SK-N-MC (cell line): ENCODE data around the gene PTPRN2.

Experiments
- EZH2 ChIP-seq: fragments of 200-600 bp; sonication (generic); IDR thresholded peaks from one replicate; pipeline ENCODE4 v1.6.1; 2017; ENCODE audit warnings: antibody characterized with exemption
- FOXP2 ChIP-seq: optimal IDR thresholded peaks from 2 replicates; pipeline ENCODE3; 2011; ENCODE audit warnings: mild to moderate bottlenecking, moderate library complexity; ENCODE audit not compliant: insufficient read depth; ENCODE audit errors: extremely low read length, control extremely low read depth
- POLR2AphosphoS5 ChIP-seq: IDR thresholded peaks from 2 replicates; pipeline ENCODE4 v1.6.1; 2012; ENCODE audit warnings: mild to moderate bottlenecking, low read depth, low read length, borderline replicate concordance

- no peak for TF ChIP-seq POLR2AphosphoS5
- TF ChIP-seq EZH2: no peak
- no peak for TF ChIP-seq FOXP2
Observed at GRCh38 chr7:158260567-158261361, 326.9 kb downstream of the PTPRN2 start.
